CD4-positive, alpha-beta T cell treated with Interferon gamma for 1 hour (primary cell): ENCODE data around the gene WDR89.
"Not testable (repeated sequence)": the region's sequence is repeated elsewhere in the genome, so short reads cannot be mapped to it uniquely, and the experiment has no call there.

Experiments
- DNase-seq: peaks from one replicate; pipeline ENCODE4 v3.0.0-alpha.2; 2020

The WDR89 gene

GRCh38 chr14:63583046-63583445 lies 58.6 kb downstream of the WDR89 start:
- DNase-seq: not testable (repeated sequence)

- no peak for DNase-seq
Observed at GRCh38 chr14:63581491-63581890, 60.2 kb downstream of the WDR89 start.

GRCh38 chr14:63578300-63578699 lies 63.4 kb downstream of the WDR89 start:
- no peak for DNase-seq

GRCh38 chr14:63573581-63573980 lies 68.1 kb downstream of the WDR89 start:
- no peak for DNase-seq

- no peak for DNase-seq
Observed at GRCh38 chr14:63565448-63565847, 76.2 kb downstream of the WDR89 start.

- no peak for DNase-seq
Observed at GRCh38 chr14:63564318-63564717, 77.4 kb downstream of the WDR89 start.

- DNase-seq: no peak
Observed at GRCh38 chr14:63563370-63564026, 78.2 kb downstream of the WDR89 start.

- DNase-seq: no peak
Observed at GRCh38 chr14:63562405-63562804, 79.3 kb downstream of the WDR89 start.

GRCh38 chr14:63555572-63555971 lies 86.1 kb downstream of the WDR89 start:
- no peak for DNase-seq

- no peak for DNase-seq
Observed at GRCh38 chr14:63551332-63551731, 90.3 kb downstream of the WDR89 start.

GRCh38 chr14:63547798-63548335 lies 93.8 kb downstream of the WDR89 start:
- no peak for DNase-seq
